Thyroid gland (tissue), 4 donors: ENCODE data around the gene FOXR1. TPM values are rescaled to one million over a fixed set of nuclear protein-coding genes. Genes with fewer than 3 reads are reported as not detected.
A peak's percentile ranks its signal among the peaks of the same experiment; 100 is the strongest.
"Not testable (repeated sequence)": the region's sequence is repeated elsewhere in the genome, so short reads cannot be mapped to it uniquely, and the experiment has no call there.

Experiments used
- DNase-seq, 2 donors: peaks; one replicate each; pipeline ENCODE4 v3.0.0-alpha.2; 2019
- H3K27ac ChIP-seq, 3 donors: fragments of 200-600 bp; sonication (generic); 1 replicate in 2 of 3; 2 replicates in 1 of 3; pipeline ENCODE4 v1.5.1; 2016 to 2019; ENCODE audit warnings: mild to moderate bottlenecking in 1 of 3, moderate library complexity in 1 of 3
- H3K27me3 ChIP-seq: fragments of 200-600 bp; sonication (generic); one replicate; pipeline ENCODE4 v1.5.1; 2019
- H3K36me3 ChIP-seq, 2 donors: fragments of 200-600 bp; sonication (generic); one replicate each; pipeline ENCODE4 v1.5.1; 2016 to 2019
- H3K4me1 ChIP-seq, 2 donors: fragments of 200-600 bp; sonication (generic); one replicate each; pipeline ENCODE4 v1.5.1; 2017 to 2019
- H3K4me3 ChIP-seq, 3 donors: fragments of 200-600 bp; sonication (generic); replicated peaks in 1 of 3; 1 replicate in 2 of 3; 2 replicates in 1 of 3; pipeline ENCODE4 v1.5.1; 2016; ENCODE audit warnings: mild to moderate bottlenecking in 1 of 3
- H3K9me3 ChIP-seq: fragments of 200-600 bp; sonication (generic); one replicate; pipeline ENCODE4 v1.5.1; 2017
- POLR2A ChIP-seq, 2 donors: fragments of 450-650 bp; IDR thresholded peaks; one replicate each; pipeline ENCODE4 v1.6.1; 2017; ENCODE audit warnings: antibody characterized with exemption in 2 of 2, mild to moderate bottlenecking in 2 of 2, moderate library complexity in 1 of 2
- WGBS, 2 donors: methylation state at CpG; one replicate each; pipeline ENCODE4 v1.1.5; 2017; 5-methylcytosine and 5-hydroxymethylcytosine counted together
- intact Hi-C: fragments of 100-400 bp; cut with DNase I; formaldehyde crosslinking; loops from one replicate; pipeline ENCODE4 v1.15.1; 2023
- total RNA-seq, 4 donors: library from RNA; depleted of rRNA; stranded (reverse); fragments of >200 nt; gene quantifications; one replicate each; pipeline ENCODE4 v1.2.3, GENCODE V29; 2016
- TF ChIP-seq, protein P1 (sequence below), 6 experiments: fragments of 200-600 bp in 3 of 6; fragments of 450-650 bp in 3 of 6; sonication (generic) in 3 of 6; IDR thresholded peaks; one replicate each; pipeline ENCODE4 v1.5.1; 2016 to 2019; ENCODE audit warnings: antibody characterized with exemption in 6 of 6, mild to moderate bottlenecking in 2 of 6, inconsistent platforms in 1 of 6, moderate library complexity in 1 of 6

FOXR1 gene
- total RNA-seq, 4 donors from 2014 or later, result not detected

DNA sequence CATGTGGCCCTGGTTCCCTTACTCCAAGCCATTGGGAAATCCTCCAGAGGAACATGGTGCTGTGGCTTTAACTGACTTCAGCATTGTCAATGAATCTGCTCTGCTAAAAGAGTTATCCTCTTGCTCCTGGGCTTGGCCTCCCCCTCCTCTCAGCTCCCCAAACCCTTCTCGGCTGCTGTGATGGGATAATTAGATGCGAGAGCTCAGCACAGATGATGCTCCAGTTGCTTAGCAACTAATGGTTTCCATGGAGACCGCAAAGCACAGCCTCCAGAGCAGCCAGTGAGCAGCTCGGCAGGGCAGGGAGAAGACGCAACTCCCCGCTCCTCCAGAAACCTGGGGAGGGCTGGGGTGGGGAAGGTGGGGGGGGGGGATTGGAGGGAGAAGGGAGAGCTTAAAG is 18.3 kb upstream of the FOXR1 start:
- no peak for DNase-seq

DNA sequence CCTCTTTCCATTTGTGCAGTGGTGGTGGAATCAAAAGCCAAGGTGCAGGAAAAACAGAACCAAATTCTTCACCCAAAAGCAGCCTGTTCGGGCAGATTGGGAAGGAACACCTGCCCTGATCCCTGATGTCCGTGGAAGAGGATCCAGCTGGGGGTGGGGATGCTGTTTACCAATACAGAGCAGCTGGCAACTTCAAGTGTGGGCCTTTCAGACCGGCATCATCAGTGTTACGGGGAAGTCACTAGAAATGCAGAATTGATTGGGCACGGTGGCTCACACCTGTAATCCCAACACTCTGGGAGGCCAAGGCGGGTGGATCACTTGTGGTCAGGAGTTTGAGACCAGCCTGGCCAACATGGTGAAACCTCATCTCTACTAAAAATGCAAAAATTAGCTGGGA is 17.6 kb upstream of the FOXR1 start:
- intact Hi-C loops, result loop anchor here (2.0 kb wide), 1 partner anchor 47 kb away; no protein-coding TSS in a partner anchor
- not testable (repeated sequence) for H3K27me3 ChIP-seq, H3K4me1 ChIP-seq, H3K9me3 ChIP-seq, H3K4me3 ChIP-seq, H3K36me3 ChIP-seq, DNase-seq, H3K27ac ChIP-seq
- WGBS, 2 donors, result 61 to 71% methylated on average over 5 to 6 of the region's 6 CpGs

More for the DNA sequence above, 18.3 kb upstream of the FOXR1 start:
- no peak overlapping the region for H3K4me3 ChIP-seq
- TF ChIP-seq, protein P1, sequence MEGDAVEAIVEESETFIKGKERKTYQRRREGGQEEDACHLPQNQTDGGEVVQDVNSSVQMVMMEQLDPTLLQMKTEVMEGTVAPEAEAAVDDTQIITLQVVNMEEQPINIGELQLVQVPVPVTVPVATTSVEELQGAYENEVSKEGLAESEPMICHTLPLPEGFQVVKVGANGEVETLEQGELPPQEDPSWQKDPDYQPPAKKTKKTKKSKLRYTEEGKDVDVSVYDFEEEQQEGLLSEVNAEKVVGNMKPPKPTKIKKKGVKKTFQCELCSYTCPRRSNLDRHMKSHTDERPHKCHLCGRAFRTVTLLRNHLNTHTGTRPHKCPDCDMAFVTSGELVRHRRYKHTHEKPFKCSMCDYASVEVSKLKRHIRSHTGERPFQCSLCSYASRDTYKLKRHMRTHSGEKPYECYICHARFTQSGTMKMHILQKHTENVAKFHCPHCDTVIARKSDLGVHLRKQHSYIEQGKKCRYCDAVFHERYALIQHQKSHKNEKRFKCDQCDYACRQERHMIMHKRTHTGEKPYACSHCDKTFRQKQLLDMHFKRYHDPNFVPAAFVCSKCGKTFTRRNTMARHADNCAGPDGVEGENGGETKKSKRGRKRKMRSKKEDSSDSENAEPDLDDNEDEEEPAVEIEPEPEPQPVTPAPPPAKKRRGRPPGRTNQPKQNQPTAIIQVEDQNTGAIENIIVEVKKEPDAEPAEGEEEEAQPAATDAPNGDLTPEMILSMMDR (IDR thresholded peaks at IDR 0.05), result no peak
- TF ChIP-seq POLR2A (IDR thresholded peaks at IDR 0.05), result no peak
- H3K27ac ChIP-seq, result no peak overlapping the region
- H3K4me1 ChIP-seq, result no peaks in the 10 kb centered on the region
- H3K27me3 ChIP-seq, result no peaks in the 10 kb centered on the region
- H3K9me3 ChIP-seq, result no peaks in the 10 kb centered on the region
- no peaks in the 10 kb centered on the region for H3K36me3 ChIP-seq
- 35 to 44% methylated on average over 5 to 6 of the region's 6 CpGs for WGBS, 2 donors
- intact Hi-C loops, result no loop called here

DNA sequence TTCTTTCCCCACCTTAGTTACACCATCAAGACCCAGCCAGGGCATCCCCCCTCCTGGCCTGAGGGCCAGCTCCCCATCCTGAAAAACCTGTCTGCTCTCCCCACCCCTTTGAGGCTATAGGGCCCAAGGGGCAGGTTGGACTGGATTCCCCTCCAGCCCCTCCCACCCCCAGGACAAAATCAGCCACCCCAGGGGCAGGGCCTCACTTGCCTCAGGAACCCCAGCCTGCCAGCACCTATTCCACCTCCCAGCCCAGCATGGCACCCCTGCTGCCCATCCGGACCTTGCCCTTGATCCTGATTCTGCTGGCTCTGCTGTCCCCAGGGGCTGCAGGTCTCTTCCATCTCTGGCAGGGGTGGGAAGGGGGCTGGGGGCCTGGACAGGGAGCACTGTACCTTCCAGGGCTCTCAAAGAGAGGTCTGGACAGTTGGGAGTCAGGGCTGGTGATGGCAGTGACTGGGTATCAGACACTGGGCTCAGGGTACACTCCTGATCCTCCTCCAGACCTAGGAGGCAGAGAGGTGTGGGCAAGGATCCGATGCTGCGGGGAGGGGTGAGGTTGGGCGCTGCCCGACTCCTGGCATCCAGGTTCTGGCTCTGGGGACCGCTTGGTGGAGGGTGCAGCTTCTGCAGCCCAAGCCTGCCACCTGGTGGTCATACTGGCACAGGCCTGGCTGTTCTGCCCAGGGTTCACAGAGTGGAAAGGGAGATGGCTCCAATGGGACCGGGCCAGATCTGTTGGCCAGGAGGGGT is 15.3 kb upstream of the FOXR1 start, which contains the start of gene UPK2:
TSS of gene UPK2 (plus strand) at position 205 of the 753 bp plus-strand sequence. CDS start at position 258, 53 bp downstream.
- no peaks in the 10 kb centered on the region for H3K9me3 ChIP-seq
- peak; percentile 90 to 92 for DNase-seq
- 0 to 7% methylated on average over 3 of the region's 7 CpGs for WGBS, 2 donors
- H3K36me3 ChIP-seq, result no peaks in the 10 kb centered on the region
- no peak within 1 kb of the TSS for H3K4me3 ChIP-seq
- H3K27me3 ChIP-seq, result no peaks in the 10 kb centered on the region
- no peaks in the 10 kb centered on the region for H3K4me1 ChIP-seq
- TF ChIP-seq, protein P1 (IDR thresholded peaks at IDR 0.05), result peak; percentile 88 to 98 (median 94)
- no peak for TF ChIP-seq POLR2A (IDR thresholded peaks at IDR 0.05)
- intact Hi-C loops, result loop anchor here (5.0 kb wide), 1 partner anchor 269 kb away; no protein-coding TSS in a partner anchor
- no peak within 1 kb of the TSS for H3K27ac ChIP-seq

DNA sequence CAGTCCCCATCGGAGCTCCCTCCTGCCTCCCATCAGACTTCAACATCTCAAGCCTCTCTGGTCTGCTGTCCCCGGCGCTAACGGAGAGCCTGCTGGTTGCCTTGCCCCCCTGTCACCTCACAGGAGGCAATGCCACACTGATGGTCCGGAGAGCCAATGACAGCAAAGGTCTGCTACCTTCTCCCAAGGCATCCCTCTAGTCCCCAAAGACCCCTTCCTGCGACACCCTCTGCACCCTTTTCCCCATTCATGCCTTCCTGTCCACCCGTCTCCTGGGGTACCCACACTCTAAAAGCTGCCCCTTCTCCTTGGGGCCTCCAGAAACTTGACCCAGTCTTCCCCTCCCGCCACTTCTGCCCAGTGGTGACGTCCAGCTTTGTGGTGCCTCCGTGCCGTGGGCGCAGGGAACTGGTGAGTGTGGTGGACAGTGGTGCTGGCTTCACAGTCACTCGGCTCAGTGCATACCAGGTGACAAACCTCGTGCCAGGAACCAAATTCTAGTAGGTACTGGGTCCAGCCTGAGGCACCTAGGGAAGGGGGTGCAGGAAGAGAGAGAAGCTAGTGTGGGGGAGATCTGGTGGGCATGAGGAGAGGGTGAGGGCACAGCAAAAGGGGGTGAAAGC is 14.6 kb upstream of the FOXR1 start:
- Histone ChIP-seq H3K27ac (no peak overlapping the region), H3K27me3 (no peaks in the 10 kb centered on the region), H3K9me3 (no peaks in the 10 kb centered on the region), H3K4me1 (no peaks in the 10 kb centered on the region), H3K4me3 (no peak overlapping the region), H3K36me3 (no peaks in the 10 kb centered on the region)
- 46 to 53% methylated on average over 14 of the region's 14 CpGs for WGBS, 2 donors
- TF ChIP-seq POLR2A (IDR thresholded peaks at IDR 0.05), result no peak
- TF ChIP-seq, protein P1 (IDR thresholded peaks at IDR 0.05), result no peak
- DNase-seq, result no peak
- intact Hi-C loops, result loop anchor here (5.0 kb wide), 1 partner anchor 270 kb away; no protein-coding TSS in a partner anchor

DNA sequence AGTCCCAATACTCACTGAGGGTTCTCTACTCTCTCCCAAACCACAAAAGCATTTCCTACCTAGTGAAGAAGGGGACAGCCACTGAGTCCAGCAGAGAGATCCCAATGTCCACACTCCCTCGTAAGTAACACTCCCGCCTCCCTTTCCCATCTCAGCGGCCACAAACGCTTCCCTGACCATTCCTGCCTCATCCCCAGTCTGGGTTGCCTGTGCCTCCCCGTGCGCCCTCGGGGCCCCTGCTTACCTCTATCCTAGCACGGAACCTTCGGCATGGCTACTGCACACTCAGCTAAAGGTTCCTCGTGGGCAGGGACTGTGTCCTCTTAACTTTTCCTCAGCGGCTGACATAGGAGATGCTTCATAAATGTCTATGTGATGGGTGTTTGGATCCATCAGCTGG is 14.0 kb upstream of the FOXR1 start:
- H3K27ac ChIP-seq, result no peak overlapping the region
- TF ChIP-seq, protein P1 (IDR thresholded peaks at IDR 0.05), result no peak
- no peak for TF ChIP-seq POLR2A (IDR thresholded peaks at IDR 0.05)
- H3K36me3 ChIP-seq, result no peaks in the 10 kb centered on the region
- intact Hi-C loops, result loop anchor here (5.0 kb wide), 1 partner anchor 270 kb away; no protein-coding TSS in a partner anchor
- no peak overlapping the region for H3K4me3 ChIP-seq
- no peaks in the 10 kb centered on the region for H3K4me1 ChIP-seq
- 86 to 89% methylated on average over 11 of the region's 11 CpGs for WGBS, 2 donors
- H3K9me3 ChIP-seq, result no peaks in the 10 kb centered on the region
- DNase-seq, result no peak
- no peaks in the 10 kb centered on the region for H3K27me3 ChIP-seq
